B cell (primary cell): Measurements from ENCODE around the gene ZWILCH. TPM values are rescaled to one million over a fixed set of nuclear protein-coding genes. Genes with fewer than 3 reads are reported as not detected.

Experiments
- ATAC-seq: fragments of 200-7000 bp; cut with Tn5 transposase; one replicate; pipeline ENCODE4 v1.10.0; 2021; ENCODE audit warnings: low read depth, mild to moderate bottlenecking, moderate number of reproducible peaks, moderate library complexity
- CTCF ChIA-PET: fragments of 350-600 bp; sonication (Branson Sonifier 250); formaldehyde crosslinking; loops from one replicate; lab custom pipeline; 2021; ENCODE audit warnings: antibody characterized with exemption, inconsistent platforms; lab: Charles Lee
- POLR2A ChIA-PET: fragments of 350-600 bp; sonication (Branson Sonifier 250); formaldehyde crosslinking; loops from one replicate; lab custom pipeline; 2021; ENCODE audit warnings: antibody characterized with exemption; lab: Charles Lee
- DNase-seq: peaks from one replicate; pipeline ENCODE4 v3.0.0; 2013
- H2AFZ ChIP-seq: 2 replicates; pipeline ENCODE4 v1.6.1; 2012; ENCODE audit warnings: mild to moderate bottlenecking, low read depth, low read length; ENCODE audit not compliant: insufficient read depth, poor library complexity, severe bottlenecking
- H3K27ac ChIP-seq, 2 donors: 1 replicate in 1 of 2; 2 replicates in 1 of 2; pipeline ENCODE4 v1.5.1; 2012 to 2013; ENCODE audit warnings: low read length in 2 of 2, mild to moderate bottlenecking in 2 of 2, moderate library complexity in 1 of 2
- H3K27me3 ChIP-seq, 4 experiments: fragments of 200-600 bp in 1 of 4; sonication (generic) in 1 of 4; replicated peaks in 1 of 4; 1 replicate in 2 of 4; 2 replicates in 2 of 4; pipeline versions ENCODE4 v1.6.1 to v1.7.0; 2013 to 2016; ENCODE audit warnings: low read length in 3 of 4, mild to moderate bottlenecking in 2 of 4, mixed read lengths in 1 of 4, moderate library complexity in 1 of 4; ENCODE audit not compliant: insufficient read depth in 4 of 4, control insufficient read depth in 3 of 4; ENCODE audit errors: control extremely low read depth in 1 of 4
- H3K36me3 ChIP-seq, 2 experiments: replicated peaks in 1 of 2; 1 replicate in 1 of 2; 2 replicates in 1 of 2; pipeline versions ENCODE4 v1.6.1 to v1.7.1; 2013; ENCODE audit warnings: low read length in 1 of 2; ENCODE audit not compliant: insufficient read depth in 2 of 2, control insufficient read depth in 1 of 2; ENCODE audit errors: control extremely low read depth in 1 of 2, extremely low read depth in 1 of 2
- H3K4me1 ChIP-seq, 2 donors: fragments of 200-600 bp in 1 of 2; sonication (generic) in 1 of 2; 1 replicate in 1 of 2; 2 replicates in 1 of 2; pipeline versions ENCODE4 v1.5.1 to v1.6.1; 2013 to 2017; ENCODE audit warnings: low read length in 2 of 2; ENCODE audit not compliant: control insufficient read depth in 2 of 2, insufficient read depth in 2 of 2
- H3K4me2 ChIP-seq: replicated peaks from 2 replicates; pipeline ENCODE3; 2012; ENCODE audit warnings: mild to moderate bottlenecking, low read depth, low read length; ENCODE audit not compliant: poor library complexity, severe bottlenecking
- H3K4me3 ChIP-seq, 5 experiments: fragments of 200-600 bp in 1 of 5; sonication (generic) in 1 of 5; 1 replicate in 3 of 5; 2 replicates in 2 of 5; pipeline versions ENCODE4 v1.5.1 to v1.7.0; 2011 to 2016; ENCODE audit warnings: low read length in 4 of 5, mild to moderate bottlenecking in 4 of 5, low read depth in 2 of 5, control low read depth in 1 of 5, moderate library complexity in 1 of 5; ENCODE audit not compliant: insufficient read depth in 1 of 5; ENCODE audit errors: control extremely low read depth in 1 of 5, extremely low read depth in 1 of 5
- H3K79me2 ChIP-seq: fragments of 200-600 bp; sonication (generic); one replicate; pipeline ENCODE4 v1.6.0; 2016; ENCODE audit warnings: low read length; ENCODE audit not compliant: control insufficient read depth, insufficient read depth
- H3K9ac ChIP-seq: fragments of 200-600 bp; sonication (generic); 2 replicates; pipeline ENCODE4 v1.6.1; 2017; ENCODE audit warnings: mild to moderate bottlenecking, low read length, moderate library complexity
- H3K9me3 ChIP-seq, 3 donors: one replicate each; pipeline versions ENCODE4 v1.6.1 to v1.7.1; 2013; ENCODE audit warnings: low read length in 2 of 3; ENCODE audit not compliant: control insufficient read depth in 2 of 3, insufficient read depth in 1 of 3; ENCODE audit errors: control extremely low read depth in 1 of 3
- H4K20me1 ChIP-seq: 2 replicates; pipeline ENCODE4 v1.6.0; 2012; ENCODE audit warnings: mild to moderate bottlenecking, low read length; ENCODE audit not compliant: insufficient read depth, control insufficient read depth, poor library complexity, severe bottlenecking
- H3K27ac Mint-ChIP-seq: one replicate; pipeline ENCODE4 v1.8.0; 2021; ENCODE audit warnings: mixed read lengths
- H3K27me3 Mint-ChIP-seq: one replicate; pipeline ENCODE4 v1.8.0; 2021; ENCODE audit warnings: mixed read lengths
- H3K4me1 Mint-ChIP-seq: one replicate; pipeline ENCODE4 v1.8.0; 2021; ENCODE audit warnings: mixed read lengths
- H3K4me3 Mint-ChIP-seq: one replicate; pipeline ENCODE4 v1.8.0; 2021; ENCODE audit warnings: mixed read lengths
- H3K9me3 Mint-ChIP-seq: one replicate; pipeline ENCODE4 v1.8.0; 2022; ENCODE audit warnings: mixed read lengths; ENCODE audit not compliant: insufficient read depth
- EZH2 ChIP-seq: IDR thresholded peaks from 2 replicates; pipeline ENCODE4 v1.6.1; 2012; ENCODE audit warnings: borderline replicate concordance, low read depth, mild to moderate bottlenecking, moderate library complexity, low read length; ENCODE audit not compliant: insufficient read depth, poor library complexity, severe bottlenecking
- WGBS: methylation state at CpG from one replicate; pipeline ENCODE4 v1.1.5; 2013; ENCODE audit warnings: missing lambda C conversion rate; ENCODE audit not compliant: insufficient coverage; 5-methylcytosine and 5-hydroxymethylcytosine counted together
- intact Hi-C: fragments of 100-400 bp; cut with micrococcal nuclease; formaldehyde crosslinking; loops from one replicate; pipeline ENCODE4 v1.10.0; 2022
- polyA plus RNA-seq: library from polyadenylated mRNA; depleted of rRNA; stranded (reverse); fragments of >200 nt; gene quantifications from 2 replicates; pipeline ENCODE4 v1.2.3, GENCODE V29; 2012
- total RNA-seq, 2 donors: library from RNA; stranded (reverse); fragments of 120-200 nt in 1 of 2; gene quantifications; 1 replicate in 1 of 2; 2 replicates in 1 of 2; pipeline versions ENCODE4 v1.2.3 to v1.2.4, GENCODE V29; 2013 to 2022
- TF ChIP-seq, protein P1 (sequence below): fragments of 200-600 bp; IDR thresholded peaks from one replicate; pipeline ENCODE4 v1.8.0; 2022; ENCODE audit warnings: antibody characterized with exemption, mild to moderate bottlenecking

Gene ZWILCH
- total and polyA plus RNA-seq, 2 donors (not counting 1 experiment from before 2014, with no cell fraction given): 2.8 to 11.3 TPM

DNA sequence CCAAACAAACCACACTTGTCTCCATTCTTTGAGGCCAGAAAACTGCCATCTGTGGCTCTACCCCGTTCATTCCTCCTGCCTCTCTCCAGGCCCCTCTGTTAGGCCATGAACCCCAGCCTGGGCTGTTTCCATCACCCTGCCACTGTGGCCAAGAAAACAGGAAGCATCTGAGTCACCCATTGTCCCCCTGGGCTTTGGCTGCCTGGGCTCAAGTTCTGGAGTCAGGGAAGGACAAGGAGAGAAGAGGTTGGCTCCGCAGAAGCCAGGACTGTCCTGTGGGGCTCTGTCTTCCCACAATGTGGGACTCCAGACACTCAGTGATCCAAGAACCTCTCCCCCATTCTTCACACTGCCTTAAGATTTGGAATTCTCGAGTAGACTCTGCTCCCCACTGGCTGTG, 75.5 kb downstream of the ZWILCH start:
- H3K4me1 Mint-ChIP-seq: no peaks in the 10 kb centered on the region
- intact Hi-C loops: no loop called here
- DNase-seq: no peak
- H3K27ac Mint-ChIP-seq: no peak overlapping the region
- no peak for ATAC-seq
- Histone ChIP-seq H3K4me1 (no peaks in the 10 kb centered on the region), H3K36me3 (no peaks in the 10 kb centered on the region), H3K79me2 (no peaks in the 10 kb centered on the region), H3K4me2 (no peak overlapping the region), H4K20me1 (no peaks in the 10 kb centered on the region), H3K27ac (no peak overlapping the region), H3K9ac (no peak overlapping the region), H2AFZ (no peak overlapping the region), H3K9me3 (no peaks in the 10 kb centered on the region), H3K27me3 (no peaks in the 10 kb centered on the region), H3K4me3 (no peak overlapping the region)
- no CpG with 5 or more reads among the region's 3 CpGs for WGBS
- no peak overlapping the region for H3K4me3 Mint-ChIP-seq
- H3K9me3 Mint-ChIP-seq: no peaks in the 10 kb centered on the region
- ChIA-PET POLR2A (no interaction called here), CTCF (no interaction called here)
- H3K27me3 Mint-ChIP-seq: no peaks in the 10 kb centered on the region
- TF ChIP-seq, protein P1, sequence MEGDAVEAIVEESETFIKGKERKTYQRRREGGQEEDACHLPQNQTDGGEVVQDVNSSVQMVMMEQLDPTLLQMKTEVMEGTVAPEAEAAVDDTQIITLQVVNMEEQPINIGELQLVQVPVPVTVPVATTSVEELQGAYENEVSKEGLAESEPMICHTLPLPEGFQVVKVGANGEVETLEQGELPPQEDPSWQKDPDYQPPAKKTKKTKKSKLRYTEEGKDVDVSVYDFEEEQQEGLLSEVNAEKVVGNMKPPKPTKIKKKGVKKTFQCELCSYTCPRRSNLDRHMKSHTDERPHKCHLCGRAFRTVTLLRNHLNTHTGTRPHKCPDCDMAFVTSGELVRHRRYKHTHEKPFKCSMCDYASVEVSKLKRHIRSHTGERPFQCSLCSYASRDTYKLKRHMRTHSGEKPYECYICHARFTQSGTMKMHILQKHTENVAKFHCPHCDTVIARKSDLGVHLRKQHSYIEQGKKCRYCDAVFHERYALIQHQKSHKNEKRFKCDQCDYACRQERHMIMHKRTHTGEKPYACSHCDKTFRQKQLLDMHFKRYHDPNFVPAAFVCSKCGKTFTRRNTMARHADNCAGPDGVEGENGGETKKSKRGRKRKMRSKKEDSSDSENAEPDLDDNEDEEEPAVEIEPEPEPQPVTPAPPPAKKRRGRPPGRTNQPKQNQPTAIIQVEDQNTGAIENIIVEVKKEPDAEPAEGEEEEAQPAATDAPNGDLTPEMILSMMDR: no peak
- no peak for TF ChIP-seq EZH2

DNA sequence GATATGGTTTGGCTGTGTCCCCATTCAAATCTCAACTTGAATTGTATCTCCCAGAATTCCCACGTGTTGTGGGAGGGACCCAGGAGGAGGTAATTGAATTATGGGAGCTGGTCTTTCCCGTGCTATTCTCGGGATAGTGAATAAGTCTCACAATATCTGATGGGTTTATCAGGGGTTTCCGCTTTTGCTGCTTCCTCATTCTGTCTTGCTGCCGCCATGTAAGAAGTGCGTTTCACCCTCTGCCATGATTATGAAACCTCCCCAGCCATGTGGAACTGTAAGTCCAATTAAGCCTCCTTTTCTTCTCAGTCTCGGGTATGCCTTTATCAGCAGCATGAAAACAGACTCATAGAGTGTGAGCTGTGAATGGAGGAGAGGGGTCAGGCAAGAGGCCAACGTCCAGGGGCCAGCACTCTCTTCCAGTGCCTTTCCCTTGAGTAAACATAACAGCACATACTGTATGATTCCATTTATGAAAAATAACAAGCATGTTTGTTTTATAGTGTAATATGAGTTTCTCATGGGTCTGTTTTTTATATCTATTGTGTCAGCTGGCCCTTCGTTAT, 76.9 kb downstream of the ZWILCH start:
- H4K20me1 ChIP-seq: no peaks in the 10 kb centered on the region
- CTCF ChIA-PET: no interaction called here
- 92% methylated on average over 2 of the region's 9 CpGs for WGBS

More for the DNA sequence above, 76.9 kb downstream of the ZWILCH start:
- TF ChIP-seq, protein P1: no peak
- no peak for TF ChIP-seq EZH2
- peaks cover 0 to 5% (median 0%) of the 10 kb centered on the region in 4 experiments for H3K27me3 ChIP-seq
- no peak overlapping the region for H2AFZ ChIP-seq
- Mint-ChIP-seq H3K9me3 (no peaks in the 10 kb centered on the region), H3K27me3 (peaks cover 3% of the 10 kb centered on the region), H3K4me1 (no peaks in the 10 kb centered on the region), H3K27ac (no peak overlapping the region), H3K4me3 (no peak overlapping the region)
- ATAC-seq (no peak), DNase-seq (no peak)
- H3K4me3 ChIP-seq: no peak overlapping the region
- H3K27ac ChIP-seq: no peak overlapping the region
- no peak overlapping the region for H3K9ac ChIP-seq
- H3K4me2 ChIP-seq: no peak overlapping the region
- H3K36me3 ChIP-seq: no peaks in the 10 kb centered on the region
- POLR2A ChIA-PET: no interaction called here
- no peaks in the 10 kb centered on the region for H3K9me3 ChIP-seq
- intact Hi-C loops: no loop called here
- H3K4me1 ChIP-seq: no peaks in the 10 kb centered on the region
- H3K79me2 ChIP-seq: no peaks in the 10 kb centered on the region
